ENCODE measurements around the gene ZBTB39.

Gene ZBTB39

GRCh38 chr12:57016348-57016747, 10.0 kb upstream of the ZBTB39 start, which contains the start of gene TAC3:
Gene TAC3 (minus strand): TSS chr12:57016529. CDS start chr12:57015797, 732 bp downstream.
- no peak for ATAC-seq (ENCODE audit: low read depth)
- TF ChIP-seq CTCF (IDR thresholded peaks at IDR 0.05; ENCODE audit: poor library complexity, severe bottlenecking) = no peak
- no peak within 1 kb of the TSS for H3K27ac ChIP-seq (ENCODE audit: poor library complexity, severe bottlenecking)
- no peaks in the 10 kb centered on the region for H3K27me3 ChIP-seq (ENCODE audit: insufficient read depth, poor library complexity, severe bottlenecking)
- H3K9me3 ChIP-seq (ENCODE audit: severe bottlenecking) = no peaks in the 10 kb centered on the region
- peaks cover 7% of the 10 kb centered on the region for H3K4me1 ChIP-seq (ENCODE audit: insufficient read depth, poor library complexity, severe bottlenecking)
- H3K36me3 ChIP-seq (ENCODE audit: low read depth) = no peaks in the 10 kb centered on the region
- no peak for DNase-seq (ENCODE audit: low spot score)
- no peak within 1 kb of the TSS for H3K4me3 ChIP-seq (ENCODE audit: severe bottlenecking)

GRCh38 chr12:57012600-57013465, 6.5 kb upstream of the ZBTB39 start:
- Histone ChIP-seq H3K9me3 (ENCODE audit: severe bottlenecking) (no peaks in the 10 kb centered on the region), H3K36me3 (ENCODE audit: low read depth) (no peaks in the 10 kb centered on the region), H3K4me1 (ENCODE audit: insufficient read depth, poor library complexity, severe bottlenecking) (no peaks in the 10 kb centered on the region), H3K27ac (ENCODE audit: poor library complexity, severe bottlenecking) (no peak overlapping the region), H3K4me3 (ENCODE audit: severe bottlenecking) (no peak overlapping the region), H3K27me3 (ENCODE audit: insufficient read depth, poor library complexity, severe bottlenecking) (no peaks in the 10 kb centered on the region)
- DNase-seq (ENCODE audit: low spot score) (no peak), ATAC-seq (ENCODE audit: low read depth) (no peak)
- TF ChIP-seq CTCF (IDR thresholded peaks at IDR 0.05; ENCODE audit: poor library complexity, severe bottlenecking) = no peak

GRCh38 chr12:57011438-57012424, 5.4 kb upstream of the ZBTB39 start:
- H3K36me3 ChIP-seq (ENCODE audit: low read depth) = no peaks in the 10 kb centered on the region
- no peak overlapping the region for H3K27ac ChIP-seq (ENCODE audit: poor library complexity, severe bottlenecking)
- no peaks in the 10 kb centered on the region for H3K9me3 ChIP-seq (ENCODE audit: severe bottlenecking)
- no peak for ATAC-seq (ENCODE audit: low read depth)
- no peak overlapping the region for H3K4me3 ChIP-seq (ENCODE audit: severe bottlenecking)
- no peaks in the 10 kb centered on the region for H3K4me1 ChIP-seq (ENCODE audit: insufficient read depth, poor library complexity, severe bottlenecking)
- no peak for TF ChIP-seq CTCF (IDR thresholded peaks at IDR 0.05; ENCODE audit: poor library complexity, severe bottlenecking)
- no peaks in the 10 kb centered on the region for H3K27me3 ChIP-seq (ENCODE audit: insufficient read depth, poor library complexity, severe bottlenecking)
- no peak for DNase-seq (ENCODE audit: low spot score)

GRCh38 chr12:57010627-57011247, 4.4 kb upstream of the ZBTB39 start:
- H3K9me3 ChIP-seq (ENCODE audit: severe bottlenecking) = no peaks in the 10 kb centered on the region
- no peak overlapping the region for H3K27ac ChIP-seq (ENCODE audit: poor library complexity, severe bottlenecking)
- ATAC-seq (ENCODE audit: low read depth) (no peak), DNase-seq (ENCODE audit: low spot score) (no peak)
- H3K4me3 ChIP-seq (ENCODE audit: severe bottlenecking) = no peak overlapping the region
- no peak for TF ChIP-seq CTCF (IDR thresholded peaks at IDR 0.05; ENCODE audit: poor library complexity, severe bottlenecking)
- H3K36me3 ChIP-seq (ENCODE audit: low read depth) = no peaks in the 10 kb centered on the region
- H3K4me1 ChIP-seq (ENCODE audit: insufficient read depth, poor library complexity, severe bottlenecking) = no peaks in the 10 kb centered on the region
- H3K27me3 ChIP-seq (ENCODE audit: insufficient read depth, poor library complexity, severe bottlenecking) = no peaks in the 10 kb centered on the region
